DLD1 (cell line): ENCODE measurements around the gene CYP19A1.

Source experiments
- in situ Hi-C: cut with HindIII; loops from 2 replicates; pipeline ENCODE4 v1.10.0; 2017; ENCODE audit warnings: low sequenced_read_pairs

Gene CYP19A1

GRCh38 chr15:51328926-51329325 is 9.5 kb downstream of the CYP19A1 start:
- in situ Hi-C loops: no loop called here

- in situ Hi-C loops: no loop called here
Measured at GRCh38 chr15:51327081-51327480, 11.3 kb downstream of the CYP19A1 start.

GRCh38 chr15:51325167-51325566 is 13.2 kb downstream of the CYP19A1 start:
- in situ Hi-C loops: no loop called here

GRCh38 chr15:51323749-51324148 is 14.6 kb downstream of the CYP19A1 start:
- in situ Hi-C loops: no loop called here

- in situ Hi-C loops: no loop called here
Measured at GRCh38 chr15:51322621-51323296, 15.6 kb downstream of the CYP19A1 start.

GRCh38 chr15:51321316-51321715 is 17.1 kb downstream of the CYP19A1 start:
- in situ Hi-C loops: no loop called here

- in situ Hi-C loops: no loop called here
Measured at GRCh38 chr15:51320843-51321242, 17.6 kb downstream of the CYP19A1 start.

GRCh38 chr15:51319539-51319938 is 18.9 kb downstream of the CYP19A1 start:
- in situ Hi-C loops: no loop called here

- in situ Hi-C loops: no loop called here
Measured at GRCh38 chr15:51318382-51319150, 19.8 kb downstream of the CYP19A1 start.

GRCh38 chr15:51316636-51317035 is 21.8 kb downstream of the CYP19A1 start:
- in situ Hi-C loops: no loop called here

- in situ Hi-C loops: no loop called here
Measured at GRCh38 chr15:51315726-51316125, 22.7 kb downstream of the CYP19A1 start.

- in situ Hi-C loops: no loop called here
Measured at GRCh38 chr15:51314391-51315337, 23.7 kb downstream of the CYP19A1 start.

GRCh38 chr15:51313644-51314280 is 24.6 kb downstream of the CYP19A1 start:
- in situ Hi-C loops: no loop called here

GRCh38 chr15:51313074-51313393 is 25.4 kb downstream of the CYP19A1 start:
- in situ Hi-C loops: no loop called here

GRCh38 chr15:51312166-51313073 is 26.0 kb downstream of the CYP19A1 start:
- in situ Hi-C loops: no loop called here

- in situ Hi-C loops: no loop called here
Measured at GRCh38 chr15:51311510-51311909, 26.9 kb downstream of the CYP19A1 start.

- in situ Hi-C loops: no loop called here
Measured at GRCh38 chr15:51310064-51310463, 28.3 kb downstream of the CYP19A1 start.

- in situ Hi-C loops: no loop called here
Measured at GRCh38 chr15:51307811-51308210, 30.6 kb downstream of the CYP19A1 start.

- in situ Hi-C loops: no loop called here
Measured at GRCh38 chr15:51307325-51307724, 31.1 kb downstream of the CYP19A1 start.

GRCh38 chr15:51303462-51303980 is 34.9 kb downstream of the CYP19A1 start:
- in situ Hi-C loops: no loop called here
